Stimulated activated CD4-positive, alpha-beta T cell treated with anti-CD3 and anti-CD28 coated beads, TNF-alpha, amount 100 ng/mL, for 4 hours (primary cell): ENCODE data around the gene KCNK10.
"Not testable (repeated sequence)": the region's sequence is repeated elsewhere in the genome, so short reads cannot be mapped to it uniquely, and the experiment has no call there.

Source experiments
- DNase-seq, 3 experiments: peaks; one replicate each; pipeline ENCODE4 v3.0.0-alpha.2; 2020; ENCODE audit warnings: low read depth in 3 of 3

KCNK10 gene

DNA sequence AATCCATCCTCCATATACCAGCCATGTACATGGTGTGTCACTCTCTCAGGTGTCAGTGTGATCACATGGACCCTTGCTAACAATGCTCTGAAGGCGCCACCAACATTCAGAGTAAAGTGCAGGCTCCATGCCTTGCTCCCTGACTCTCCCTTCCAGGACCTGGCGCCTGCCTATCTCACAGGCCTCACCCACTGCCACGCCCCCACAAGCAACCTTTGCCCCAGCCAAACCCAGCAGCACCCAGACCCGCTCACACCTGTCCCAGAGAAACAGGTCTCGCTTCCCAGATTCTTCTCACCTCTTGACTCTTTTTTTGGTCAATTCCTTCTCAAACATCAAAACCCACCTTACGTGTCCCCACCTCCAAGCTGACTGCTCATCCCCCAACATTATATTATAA is 52.3 kb downstream of the KCNK10 start:
- DNase-seq, result no peak

DNA sequence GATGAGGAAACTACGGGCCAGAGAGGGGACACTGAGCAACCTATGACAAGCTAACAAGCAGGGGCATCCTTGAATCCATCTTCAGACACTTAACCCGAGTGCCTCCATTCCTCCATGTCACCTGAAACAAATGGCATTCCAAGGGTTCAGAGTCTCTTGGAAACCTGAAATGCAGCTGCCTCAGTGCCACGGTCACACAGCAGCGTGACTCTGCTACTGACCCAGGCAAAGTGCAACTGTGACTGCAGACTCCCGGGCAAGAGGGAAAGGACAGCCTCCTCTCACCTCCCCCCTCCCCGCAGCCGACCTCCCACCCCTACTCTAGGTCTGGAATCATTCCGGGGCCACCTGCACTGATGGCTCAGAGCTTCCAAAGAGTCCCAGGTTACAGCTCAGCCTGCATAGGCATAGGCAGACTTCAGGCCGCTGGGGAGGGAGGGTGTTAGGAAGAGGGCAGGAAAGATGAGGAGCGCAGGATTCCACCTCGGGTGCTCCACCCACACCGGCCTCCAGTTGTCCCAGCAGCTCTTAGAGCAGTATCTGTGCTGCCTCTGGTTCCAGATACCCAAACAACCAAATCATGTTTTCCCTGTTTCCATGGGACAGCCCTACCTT is 53.2 kb downstream of the KCNK10 start:
- no peak for DNase-seq

DNA sequence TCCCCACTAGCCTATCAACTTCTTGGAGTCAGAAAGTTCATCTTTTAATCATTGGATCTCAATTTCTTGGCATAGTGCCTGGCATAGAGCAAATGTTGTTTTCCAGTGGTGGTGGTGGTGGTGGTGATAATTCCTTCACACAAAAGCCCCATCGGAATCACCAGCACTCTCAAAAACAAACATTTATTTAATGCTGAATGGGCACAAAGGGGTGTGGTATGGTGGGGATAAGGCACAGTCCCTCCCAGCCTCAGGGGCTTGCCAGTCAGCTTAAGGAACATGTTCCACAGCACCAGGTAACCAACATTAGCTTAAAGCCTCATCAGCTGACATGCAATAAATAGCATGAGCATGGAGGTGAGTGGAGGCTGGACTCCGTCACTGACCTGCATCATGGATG is 56.6 kb downstream of the KCNK10 start:
- DNase-seq, result no peak

DNA sequence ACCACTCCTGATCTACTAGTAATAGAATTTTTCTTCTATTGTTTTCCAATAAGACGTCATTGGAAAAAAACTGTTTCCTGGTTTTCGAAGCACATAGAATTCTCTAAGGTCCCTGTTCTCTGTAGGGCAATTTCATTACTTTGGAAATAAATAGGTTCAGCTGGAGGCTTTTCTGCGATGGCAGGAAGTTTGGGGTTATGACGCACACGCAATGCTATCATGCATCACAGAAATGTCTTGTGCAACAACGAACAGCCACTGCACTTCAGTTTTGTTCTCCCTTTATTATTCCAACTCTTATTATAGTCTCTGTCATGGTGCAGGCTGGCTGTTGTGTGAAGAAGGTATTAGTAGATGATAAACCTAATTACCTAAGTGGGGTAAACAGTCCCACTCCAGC is 59.0 kb downstream of the KCNK10 start:
- no peak for DNase-seq

DNA sequence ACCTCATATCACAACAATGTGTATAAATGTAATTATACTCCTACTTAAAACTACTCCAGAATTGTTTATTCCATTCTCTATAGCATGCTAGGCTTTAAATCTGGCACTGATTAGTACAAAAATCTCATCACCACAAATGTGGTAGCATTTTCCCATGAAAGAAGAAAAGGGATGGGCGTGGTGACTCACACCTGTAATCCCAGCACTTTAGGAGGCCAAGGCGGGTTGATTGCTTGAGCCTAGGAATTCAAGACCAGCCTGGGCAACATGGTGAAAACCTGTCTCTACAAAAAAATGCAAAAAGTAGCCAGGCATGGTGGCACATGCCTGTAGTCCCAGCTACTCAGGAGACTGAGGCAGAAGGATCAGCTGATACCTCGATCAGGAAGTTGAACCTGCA is 61.8 kb downstream of the KCNK10 start:
- DNase-seq, result not testable (repeated sequence)

DNA sequence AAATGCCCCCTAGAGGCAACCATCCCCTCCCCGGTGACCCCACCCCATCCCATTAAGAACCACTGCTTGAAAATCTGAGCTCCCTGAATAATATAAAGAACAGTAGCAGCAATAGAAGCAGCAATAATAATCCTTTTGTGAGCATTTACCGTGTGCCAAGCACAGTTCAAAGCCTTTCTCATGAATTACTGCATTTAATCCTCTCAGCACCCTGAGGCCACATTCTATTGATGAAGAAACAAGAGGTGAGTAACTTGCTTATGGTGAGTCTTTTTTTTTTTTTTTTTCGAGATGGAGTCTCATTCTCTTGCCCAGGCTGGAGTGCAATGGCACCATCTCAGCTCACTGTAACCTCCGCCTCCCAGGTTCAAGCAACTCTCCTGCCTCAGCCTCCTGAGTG is 65.0 kb downstream of the KCNK10 start:
- DNase-seq, result no peak

DNA sequence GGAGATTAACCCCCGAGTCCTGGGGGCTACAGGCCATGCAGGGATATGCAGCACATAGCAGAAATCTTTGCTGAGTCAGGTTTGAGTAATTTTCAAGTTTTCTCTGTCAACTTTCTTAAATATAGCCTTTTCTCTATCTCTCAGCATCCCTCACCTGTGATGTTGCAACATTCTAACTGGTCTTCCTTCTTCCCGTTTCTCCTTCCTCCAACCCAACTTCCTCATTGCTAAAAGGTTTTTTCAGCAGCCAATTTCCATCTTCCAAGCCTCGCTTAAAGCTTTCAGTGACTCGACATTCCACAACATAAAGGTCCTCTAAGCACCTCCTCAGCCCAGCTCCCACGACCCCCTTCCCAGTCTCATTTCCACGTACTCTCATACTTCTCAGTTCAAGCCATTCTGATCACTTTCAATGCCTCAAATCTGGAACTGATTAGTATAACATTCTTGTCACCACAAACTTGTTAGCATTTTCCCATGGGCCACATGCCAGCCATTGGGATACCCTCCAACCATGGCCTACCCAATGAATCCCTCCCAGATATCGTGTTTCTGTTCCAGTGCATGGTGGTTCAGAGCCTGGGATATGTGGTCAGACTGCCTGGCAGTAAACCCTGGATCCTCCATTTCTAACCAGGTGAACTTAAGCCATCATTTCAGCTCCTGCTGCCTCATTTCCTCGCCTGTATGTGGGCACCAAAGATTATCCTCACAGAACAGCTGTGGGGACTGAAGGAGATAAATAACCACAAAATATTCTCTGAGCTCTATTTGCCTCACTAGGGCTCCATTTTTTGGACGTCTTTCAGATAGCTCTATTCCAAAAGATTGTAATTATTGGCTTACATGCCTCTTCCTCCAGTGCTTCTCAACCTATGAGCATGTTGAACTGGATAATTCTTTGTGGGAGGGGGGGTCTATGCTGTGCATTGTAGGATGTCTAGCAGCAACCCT is 65.8 kb downstream of the KCNK10 start:
- DNase-seq, result no peak

DNA sequence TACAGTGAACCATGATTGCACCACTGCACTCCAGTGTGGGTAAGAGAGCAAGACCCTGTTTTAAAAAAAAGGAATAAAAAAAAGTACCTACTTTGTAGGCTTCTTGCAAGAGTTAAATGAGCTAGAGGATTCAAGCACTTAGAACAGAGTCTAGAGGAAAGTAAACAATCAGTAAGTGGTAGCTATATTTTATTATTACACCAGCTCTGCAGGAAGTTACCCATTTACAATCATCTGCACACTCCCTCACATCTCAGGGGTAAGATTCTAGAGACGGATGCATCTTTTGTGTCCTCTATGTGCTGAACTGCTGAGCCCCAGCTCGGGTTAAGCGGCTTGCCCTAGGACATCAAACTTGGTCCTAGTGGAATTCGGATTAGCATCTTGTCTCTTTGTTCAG is 67.3 kb downstream of the KCNK10 start:
- no peak for DNase-seq

DNA sequence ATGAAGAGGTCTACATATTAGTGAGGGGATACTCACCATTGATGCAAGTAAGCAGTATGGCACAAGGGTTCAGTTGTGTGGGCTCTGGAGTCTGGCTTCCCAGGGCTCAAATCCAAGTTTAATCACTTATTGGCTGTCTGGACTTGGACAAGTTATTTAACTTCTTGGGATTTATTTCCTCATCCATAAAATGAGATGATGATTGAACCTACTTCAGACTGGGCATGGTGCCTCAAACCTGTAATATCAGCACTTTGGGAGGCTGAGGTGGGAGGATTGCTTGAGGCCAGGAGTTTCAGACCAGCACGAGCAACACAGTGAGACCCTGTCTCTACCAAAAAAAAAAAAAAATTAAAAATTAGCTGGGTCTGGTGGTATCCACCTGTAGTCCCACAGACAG is 67.9 kb downstream of the KCNK10 start:
- DNase-seq, result no peak

DNA sequence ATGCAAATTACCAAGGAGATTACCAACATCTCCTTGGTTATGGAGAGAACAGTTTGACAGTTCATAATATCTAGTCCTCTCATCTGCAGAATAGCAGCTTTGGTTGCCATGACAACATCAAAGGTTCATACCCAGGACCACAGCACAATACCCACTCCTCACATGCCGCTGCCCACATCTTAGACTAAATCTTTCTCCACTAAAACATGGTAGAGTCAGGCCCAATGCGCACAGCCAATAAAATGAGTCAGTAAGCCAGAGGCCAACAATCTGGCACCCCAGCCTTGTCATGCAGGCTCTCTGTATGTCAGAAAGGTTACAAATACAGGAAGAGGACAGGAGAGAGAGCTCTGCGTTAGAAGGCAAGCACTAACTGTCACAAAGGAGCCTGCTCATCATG is 70.6 kb downstream of the KCNK10 start:
- DNase-seq, result no peak

DNA sequence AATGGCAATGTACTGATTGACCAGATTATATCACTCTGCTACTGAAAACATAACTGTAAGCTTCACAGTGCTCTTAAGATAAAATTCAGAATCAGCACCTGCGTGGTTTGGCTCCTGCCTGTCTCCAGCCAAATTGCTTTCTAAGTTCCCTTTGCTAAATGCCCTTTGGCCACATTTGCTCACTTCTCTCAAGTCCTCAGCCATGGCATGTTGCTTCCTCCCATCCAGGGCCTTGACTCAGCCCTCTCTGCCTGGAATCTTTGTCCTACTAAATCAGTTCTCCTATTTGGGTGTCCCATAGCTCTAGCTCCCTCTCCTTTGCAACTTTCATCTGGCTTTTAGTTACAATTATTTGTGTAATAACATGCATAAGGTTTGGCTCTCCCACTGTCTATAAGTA is 71.4 kb downstream of the KCNK10 start:
- DNase-seq, result no peak

DNA sequence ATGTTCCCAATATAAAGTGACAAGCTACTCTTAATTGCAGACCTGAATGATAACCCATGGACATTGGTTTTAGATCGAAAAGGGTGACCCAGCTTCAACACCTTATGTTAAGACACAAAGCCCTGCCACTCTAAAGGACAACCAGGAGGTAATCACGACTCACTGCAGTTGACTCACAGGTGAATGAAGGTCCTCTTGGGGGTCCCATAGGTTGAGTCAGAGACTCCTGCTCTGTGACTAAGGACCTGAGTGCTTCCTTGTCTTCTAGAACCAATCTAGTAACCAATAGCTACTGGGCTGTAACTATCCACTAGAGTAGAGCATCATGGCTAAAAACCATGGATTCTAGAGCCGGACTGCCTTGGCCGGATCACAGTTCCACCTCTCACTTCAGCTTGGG is 73.8 kb downstream of the KCNK10 start:
- DNase-seq, result no peak

DNA sequence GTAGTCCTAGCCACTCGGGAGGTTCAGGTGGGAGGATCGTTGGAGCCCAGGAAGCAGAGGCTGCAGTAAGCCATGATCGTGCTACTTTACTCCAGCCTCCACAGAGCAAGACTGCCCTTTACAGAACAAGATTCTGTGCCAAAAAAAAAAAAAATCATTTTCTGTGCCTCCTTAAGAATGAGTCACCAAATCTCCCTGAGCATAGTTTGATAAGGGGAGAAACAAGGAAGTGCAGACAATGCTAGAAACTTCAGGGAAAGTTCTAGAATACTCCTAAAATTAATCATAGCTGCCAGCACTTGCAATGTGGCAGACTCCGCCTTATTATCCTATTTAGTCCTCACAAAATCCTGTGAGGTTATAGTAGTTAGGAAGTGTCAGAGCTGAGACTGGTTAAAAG is 74.5 kb downstream of the KCNK10 start:
- no peak for DNase-seq

DNA sequence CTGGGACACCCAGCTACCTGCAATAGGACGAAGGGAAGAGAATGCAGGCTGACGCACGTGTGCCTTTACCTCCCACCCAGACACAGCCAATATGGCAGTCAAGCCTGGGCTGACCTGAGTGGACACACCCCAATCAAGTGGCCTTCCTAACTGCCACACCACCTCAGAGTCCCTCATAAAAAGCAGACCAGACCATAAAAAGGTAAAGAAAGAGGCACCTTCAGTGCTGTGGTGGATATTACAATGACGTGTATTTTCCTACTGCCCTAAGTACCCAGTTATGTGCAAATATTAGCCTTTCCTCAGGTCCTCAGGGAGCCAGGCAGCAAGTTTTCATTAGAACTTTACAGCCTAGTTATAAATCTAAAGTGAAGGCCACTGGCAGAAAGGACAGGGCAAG is 75.8 kb downstream of the KCNK10 start:
- no peak for DNase-seq

DNA sequence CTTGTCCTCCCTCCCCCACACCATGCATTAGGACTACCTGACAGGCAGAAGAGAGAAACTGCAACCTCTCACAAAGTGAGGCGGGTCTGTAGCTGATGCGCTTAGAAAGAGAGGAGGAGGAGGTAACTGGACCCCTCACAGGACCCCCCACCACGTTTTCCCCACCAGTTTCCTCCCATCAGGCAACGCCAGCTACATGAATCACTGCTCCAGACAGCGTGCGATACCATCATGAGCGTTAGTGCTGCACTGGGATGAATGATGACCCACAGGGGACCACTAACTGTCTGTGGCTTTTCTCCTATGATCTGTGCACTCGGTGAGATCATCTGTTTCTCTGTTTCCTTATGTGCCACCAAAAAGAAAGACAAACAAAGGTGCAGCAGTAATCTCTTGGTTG is 77.7 kb downstream of the KCNK10 start:
- DNase-seq, result no peak

DNA sequence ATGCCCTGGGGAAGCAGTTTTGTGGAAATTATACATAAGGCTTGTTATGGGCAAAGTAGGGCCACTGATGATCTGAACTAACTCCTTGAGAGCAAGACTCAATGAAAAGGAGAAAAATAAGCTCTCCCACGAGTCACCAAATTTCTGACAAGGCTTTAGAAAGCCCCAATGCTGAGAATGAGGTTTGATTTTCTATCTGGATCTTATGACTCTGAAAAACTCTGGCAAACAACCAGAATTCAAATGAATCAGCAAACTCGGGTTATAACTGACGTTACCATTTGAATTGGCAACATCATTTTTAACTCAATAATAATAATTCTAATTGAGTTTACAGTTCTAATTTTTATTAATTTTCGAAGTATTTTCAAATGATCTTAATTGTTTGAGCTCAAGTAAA is 79.1 kb downstream of the KCNK10 start:
- no peak for DNase-seq

DNA sequence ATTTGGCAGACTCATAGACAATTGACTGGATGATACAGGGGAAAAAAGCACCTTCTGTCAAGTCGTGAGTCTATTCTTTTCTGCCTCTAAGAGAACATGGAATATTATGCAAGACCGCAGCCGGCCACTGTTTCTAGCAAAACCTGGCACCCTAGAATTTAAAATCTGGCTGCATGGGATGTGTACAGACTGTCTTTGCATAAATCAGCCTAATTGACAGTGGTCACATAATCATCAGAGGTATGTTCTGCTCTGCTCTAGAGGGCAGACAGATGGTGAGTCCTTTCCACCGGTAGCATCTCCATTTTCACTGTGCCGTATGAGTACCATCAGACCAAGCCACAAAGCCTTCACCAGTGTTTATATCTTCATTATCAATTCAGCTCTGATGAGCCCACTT is 80.6 kb downstream of the KCNK10 start:
- no peak for DNase-seq

DNA sequence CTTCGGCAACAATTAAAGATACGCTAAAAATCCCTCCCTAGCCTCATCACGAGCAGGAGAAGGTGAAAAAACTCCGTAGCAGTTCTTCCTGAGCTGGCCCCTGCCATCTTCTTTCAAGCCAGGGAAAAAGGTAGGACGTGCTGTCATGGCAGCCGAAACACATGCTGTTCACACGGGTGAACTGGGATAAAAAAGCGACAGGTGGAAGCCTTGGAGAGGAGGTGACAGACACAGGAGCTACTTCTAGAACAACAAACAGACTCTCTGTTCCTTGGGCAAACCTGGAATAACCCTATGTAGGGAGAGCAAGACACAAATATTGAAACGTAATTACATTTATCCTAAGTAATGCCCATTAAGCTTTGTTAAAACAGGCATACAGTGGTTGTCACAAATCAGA is 81.3 kb downstream of the KCNK10 start:
- no peak for DNase-seq

DNA sequence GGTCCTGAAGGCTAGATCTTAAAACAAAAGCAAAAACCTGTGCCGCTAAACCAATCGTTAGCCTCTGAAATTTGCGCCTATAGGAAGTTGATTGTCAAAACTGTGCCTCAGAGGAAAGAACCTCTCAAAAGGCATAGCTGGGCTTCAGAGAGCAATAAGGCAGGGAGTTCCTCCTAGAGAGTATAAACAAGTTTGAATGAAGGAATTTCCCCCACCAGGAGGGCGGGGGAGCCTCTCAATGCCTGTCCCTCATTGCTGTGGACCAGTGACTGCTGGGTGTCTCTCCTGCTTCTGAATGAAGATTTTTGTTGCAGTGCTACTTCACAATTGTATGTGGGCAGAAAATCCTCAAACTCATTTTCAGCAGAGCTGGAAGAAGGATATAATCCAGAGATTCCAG is 88.6 kb downstream of the KCNK10 start:
- no peak for DNase-seq

DNA sequence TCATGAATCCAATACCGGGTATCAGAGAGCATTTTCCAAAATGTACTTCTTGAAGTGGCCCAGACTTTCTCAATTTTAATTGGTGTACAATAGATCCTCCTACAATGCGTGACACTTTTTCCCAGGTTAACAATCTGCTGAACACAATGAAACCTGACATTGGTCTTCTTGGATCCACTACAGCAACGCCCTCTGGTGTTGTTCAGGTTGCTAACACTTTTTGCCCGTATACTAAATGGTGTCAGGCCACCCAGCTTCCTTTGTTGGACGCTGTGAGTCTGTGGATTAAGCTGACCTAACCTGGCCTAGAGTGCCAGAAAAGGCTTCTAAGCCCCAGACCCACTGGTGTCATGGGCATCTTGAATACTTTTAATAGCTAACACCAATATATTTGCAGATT is 89.2 kb downstream of the KCNK10 start:
- no peak for DNase-seq

DNA sequence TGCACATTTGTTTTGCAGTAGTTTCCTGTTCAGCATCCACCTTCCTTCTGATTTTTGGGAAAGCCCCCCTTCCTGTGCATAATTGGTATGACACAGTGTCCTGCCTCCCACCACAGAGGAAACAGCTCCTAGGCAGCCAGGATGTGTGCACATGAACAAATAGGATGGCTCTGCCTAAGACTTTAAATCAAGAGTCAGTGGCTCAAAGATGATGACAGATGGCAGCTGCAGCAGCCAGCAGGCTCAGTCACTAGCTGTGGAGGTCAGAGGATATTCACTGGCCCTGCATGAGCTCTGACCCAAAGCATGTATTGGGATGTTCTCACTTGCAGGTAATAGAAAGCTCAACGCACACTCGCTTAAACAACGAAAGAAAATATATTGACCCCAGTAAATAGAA is 90.3 kb downstream of the KCNK10 start:
- no peak for DNase-seq

DNA sequence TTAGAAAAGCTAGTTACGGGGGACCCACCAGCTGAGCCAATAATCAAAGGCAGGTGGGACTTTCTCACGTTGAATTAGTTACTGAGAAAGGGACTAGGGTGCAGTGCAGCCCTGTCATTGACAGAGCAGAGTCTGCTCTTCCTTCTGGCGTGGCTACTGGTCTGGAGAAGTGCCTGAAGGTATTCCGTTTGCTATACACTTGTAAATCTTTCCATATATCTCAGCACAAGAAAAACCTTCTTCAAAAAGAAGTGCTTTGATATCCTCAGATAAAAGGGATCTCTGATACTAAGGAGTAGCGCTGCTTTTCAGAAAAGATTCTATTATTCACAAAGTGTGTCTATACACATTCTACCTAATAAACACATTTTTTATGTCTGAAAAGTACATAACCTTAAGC is 91.5 kb downstream of the KCNK10 start:
- no peak for DNase-seq

DNA sequence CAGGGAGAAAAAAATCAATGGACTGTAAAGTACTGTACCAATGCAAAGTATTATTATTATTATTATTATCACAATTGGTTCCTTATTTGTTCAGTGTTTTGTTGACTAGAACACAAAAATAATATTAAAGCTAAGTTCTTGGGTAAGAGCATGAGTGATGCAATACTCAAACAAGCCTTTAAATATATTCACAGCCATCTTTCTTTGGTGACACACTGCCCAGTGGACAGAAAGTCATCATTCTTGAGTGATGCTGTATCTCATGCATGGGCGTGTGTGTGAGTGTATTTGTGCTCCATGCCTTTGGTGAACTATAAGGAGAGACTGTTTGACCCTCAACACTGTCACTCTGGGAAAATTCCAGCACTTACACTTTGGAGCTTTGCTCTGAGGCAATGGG is 93.6 kb downstream of the KCNK10 start:
- no peak for DNase-seq
